ENCODE measurements around the gene EFHC1. TPM values are rescaled to one million over a fixed set of nuclear protein-coding genes. Genes with fewer than 3 reads are reported as not detected.

Gene EFHC1
- total and polyA plus RNA-seq, 2 of the 13 experiments (the other 11 are each of a cell fraction or from before 2014, with no cell fraction given) = 23.4 to 29.5 TPM

- TF ChIP-seq MYPOP (CRISPR knock-in tag; IDR thresholded peaks at IDR 0.05) (no peak), RFXANK (CRISPR knock-in tag; IDR thresholded peaks at IDR 0.05) (0 out of 2 replicates have a peak, but pooled peaks have one; percentile 36), CTCF (CRISPR knock-in tag; IDR thresholded peaks at IDR 0.05) (peak; percentile 89), ZKSCAN1 (IDR thresholded peaks at IDR 0.05; ENCODE audit: low read length) (0 out of 2 replicates have a peak, but pooled peaks have one; percentile 61), SYNCRIP (IDR thresholded peaks at IDR 0.05; ENCODE audit: insufficient read depth, low read depth, low read length) (no peak), MIXL1 (CRISPR knock-in tag; IDR thresholded peaks at IDR 0.05) (peak; percentile 56; the same call in 1 of the 2 replicates), CSRNP1 (CRISPR knock-in tag; IDR thresholded peaks at IDR 0.05) (no peak), SMC3 (IDR thresholded peaks at IDR 0.05; ENCODE audit: low read length) (peak; percentile 97), IRF2 (CRISPR knock-in tag; IDR thresholded peaks at IDR 0.05) (0 out of 2 replicates have a peak, but pooled peaks have one; percentile 47), ARID5B (CRISPR knock-in tag; IDR thresholded peaks at IDR 0.05) (peak; percentile 56; the same call in 1 of the 2 replicates), SAP130 (CRISPR knock-in tag; IDR thresholded peaks at IDR 0.05; ENCODE audit: low read depth) (peak; percentile 38; the same call in 1 of the 2 replicates), ZGPAT (CRISPR knock-in tag; IDR thresholded peaks at IDR 0.05) (peak; percentile 50; the same call in 1 of the 2 replicates), SOX5 (CRISPR knock-in tag; IDR thresholded peaks at IDR 0.05; ENCODE audit: borderline replicate concordance) (peak; percentile 9)
- TF ChIP-seq, protein P1, sequence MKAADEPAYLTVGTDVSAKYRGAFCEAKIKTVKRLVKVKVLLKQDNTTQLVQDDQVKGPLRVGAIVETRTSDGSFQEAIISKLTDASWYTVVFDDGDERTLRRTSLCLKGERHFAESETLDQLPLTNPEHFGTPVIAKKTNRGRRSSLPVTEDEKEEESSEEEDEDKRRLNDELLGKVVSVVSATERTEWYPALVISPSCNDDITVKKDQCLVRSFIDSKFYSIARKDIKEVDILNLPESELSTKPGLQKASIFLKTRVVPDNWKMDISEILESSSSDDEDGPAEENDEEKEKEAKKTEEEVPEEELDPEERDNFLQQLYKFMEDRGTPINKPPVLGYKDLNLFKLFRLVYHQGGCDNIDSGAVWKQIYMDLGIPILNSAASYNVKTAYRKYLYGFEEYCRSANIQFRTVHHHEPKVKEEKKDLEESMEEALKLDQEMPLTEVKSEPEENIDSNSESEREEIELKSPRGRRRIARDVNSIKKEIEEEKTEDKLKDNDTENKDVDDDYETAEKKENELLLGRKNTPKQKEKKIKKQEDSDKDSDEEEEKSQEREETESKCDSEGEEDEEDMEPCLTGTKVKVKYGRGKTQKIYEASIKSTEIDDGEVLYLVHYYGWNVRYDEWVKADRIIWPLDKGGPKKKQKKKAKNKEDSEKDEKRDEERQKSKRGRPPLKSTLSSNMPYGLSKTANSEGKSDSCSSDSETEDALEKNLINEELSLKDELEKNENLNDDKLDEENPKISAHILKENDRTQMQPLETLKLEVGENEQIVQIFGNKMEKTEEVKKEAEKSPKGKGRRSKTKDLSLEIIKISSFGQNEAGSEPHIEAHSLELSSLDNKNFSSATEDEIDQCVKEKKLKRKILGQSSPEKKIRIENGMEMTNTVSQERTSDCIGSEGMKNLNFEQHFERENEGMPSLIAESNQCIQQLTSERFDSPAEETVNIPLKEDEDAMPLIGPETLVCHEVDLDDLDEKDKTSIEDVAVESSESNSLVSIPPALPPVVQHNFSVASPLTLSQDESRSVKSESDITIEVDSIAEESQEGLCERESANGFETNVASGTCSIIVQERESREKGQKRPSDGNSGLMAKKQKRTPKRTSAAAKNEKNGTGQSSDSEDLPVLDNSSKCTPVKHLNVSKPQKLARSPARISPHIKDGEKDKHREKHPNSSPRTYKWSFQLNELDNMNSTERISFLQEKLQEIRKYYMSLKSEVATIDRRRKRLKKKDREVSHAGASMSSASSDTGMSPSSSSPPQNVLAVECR (CRISPR knock-in tag; IDR thresholded peaks at IDR 0.05; ENCODE audit: borderline replicate concordance) = 0 out of 2 replicates have a peak, but pooled peaks have one; percentile 31
These were observed 20.4 kb upstream of the EFHC1 start (continued) for GRCh38 chr6:52399511-52400312.
